Natural killer cell (primary cell): Measurements from ENCODE around the gene PORCN. TPM values are rescaled to one million over a fixed set of nuclear protein-coding genes. Genes with fewer than 3 reads are reported as not detected.

Experiments used
- ATAC-seq, 3 donors: fragments of 150-1000 bp in 2 of 3; fragments of 200-7000 bp in 1 of 3; cut with Tn5 transposase; 1 replicate in 1 of 3; 2 replicates in 2 of 3; pipeline ENCODE4 v1.10.0; 2021; ENCODE audit warnings: mild to moderate bottlenecking in 2 of 3, moderate library complexity in 2 of 3
- DNase-seq, 2 donors: peaks; one replicate each; pipeline versions ENCODE4 v3.0.0 to v3.0.0-alpha.2; 2013 to 2021; ENCODE audit warnings: mixed read lengths in 1 of 2
- H3K27ac ChIP-seq: one replicate; pipeline ENCODE4 v1.5.1; 2013; ENCODE audit warnings: mild to moderate bottlenecking, low read length
- H3K27me3 ChIP-seq: one replicate; pipeline ENCODE4 v1.6.1; 2013; ENCODE audit warnings: low read length; ENCODE audit not compliant: control insufficient read depth, insufficient read depth
- H3K36me3 ChIP-seq: one replicate; pipeline ENCODE4 v1.6.1; 2013; ENCODE audit warnings: low read length; ENCODE audit not compliant: control insufficient read depth, insufficient read depth
- H3K4me1 ChIP-seq: one replicate; pipeline ENCODE4 v1.6.1; 2013; ENCODE audit warnings: low read length; ENCODE audit not compliant: control insufficient read depth, insufficient read depth
- H3K4me3 ChIP-seq: one replicate; pipeline ENCODE4 v1.5.1; 2013; ENCODE audit warnings: low read length
- H3K9me3 ChIP-seq: one replicate; pipeline ENCODE4 v1.6.1; 2013; ENCODE audit warnings: low read length; ENCODE audit not compliant: control insufficient read depth, insufficient read depth
- H3K27ac Mint-ChIP-seq, 2 donors: one replicate each; pipeline ENCODE4 v1.8.0; 2022; ENCODE audit warnings: mild to moderate bottlenecking in 2 of 2, mixed read lengths in 2 of 2, moderate library complexity in 1 of 2
- H3K27me3 Mint-ChIP-seq, 2 donors: one replicate each; pipeline ENCODE4 v1.8.0; 2022; ENCODE audit warnings: low read depth in 2 of 2, mixed read lengths in 2 of 2
- H3K36me3 Mint-ChIP-seq: one replicate; pipeline ENCODE4 v1.8.0; 2022; ENCODE audit warnings: mixed read lengths
- H3K4me1 Mint-ChIP-seq, 2 donors: one replicate each; pipeline ENCODE4 v1.8.0; 2022; ENCODE audit warnings: mixed read lengths in 2 of 2
- H3K4me3 Mint-ChIP-seq: one replicate; pipeline ENCODE4 v1.8.0; 2022; ENCODE audit warnings: mild to moderate bottlenecking, moderate library complexity, mixed read lengths
- H3K9me3 Mint-ChIP-seq, 2 donors: one replicate each; pipeline ENCODE4 v1.8.0; 2022; ENCODE audit warnings: mixed read lengths in 2 of 2
- CTCF ChIP-seq: fragments of 200-600 bp; IDR thresholded peaks from one replicate; pipeline ENCODE4 v1.8.0; 2022; ENCODE audit warnings: antibody characterized with exemption
- WGBS: methylation state at CpG from one replicate; pipeline ENCODE4 v1.1.7; 2013; ENCODE audit warnings: missing lambda C conversion rate; ENCODE audit not compliant: insufficient coverage; 5-methylcytosine and 5-hydroxymethylcytosine counted together
- intact Hi-C: fragments of 100-400 bp; cut with micrococcal nuclease; formaldehyde crosslinking; loops from one replicate; pipeline ENCODE4 v1.14.2; 2022
- total RNA-seq, 4 donors: library from RNA; stranded (reverse); fragments of 120-200 nt in 1 of 4; gene quantifications; one replicate each; pipeline versions ENCODE4 v1.2.3 to v1.2.4, GENCODE V29; 2013 to 2022

Gene PORCN
- total RNA-seq, 3 donors from 2014 or later (not counting 1 experiment from before 2014, with no cell fraction given) = 29.6 to 33.1 (median 31.1) TPM

- intact Hi-C loops = no loop called here
- peaks cover 7 to 31% of the 10 kb centered on the region in 2 donors for H3K4me1 Mint-ChIP-seq
- H3K4me3 ChIP-seq = peak overlapping the region; percentile 84
- TF ChIP-seq CTCF = no peak
- peaks cover 16% of the 10 kb centered on the region for H3K4me1 ChIP-seq
- H3K9me3 Mint-ChIP-seq = no peaks in the 10 kb centered on the region
- H3K4me3 Mint-ChIP-seq = peak overlapping the region; percentile 90
- H3K27ac Mint-ChIP-seq = peak overlapping the region; percentile 65 to 94
- no peaks in the 10 kb centered on the region for H3K36me3 Mint-ChIP-seq
- no peaks in the 10 kb centered on the region for H3K27me3 ChIP-seq
- H3K27me3 Mint-ChIP-seq = no peaks in the 10 kb centered on the region
- peak in 1 of 2 donors; percentile 45 for DNase-seq
- 2% methylated on average over 10 of the region's 16 CpGs for WGBS
- no peaks in the 10 kb centered on the region for H3K9me3 ChIP-seq
- no peaks in the 10 kb centered on the region for H3K36me3 ChIP-seq
- ATAC-seq = peak; percentile 35 to 55 (median 36)
- peak overlapping the region; percentile 71 for H3K27ac ChIP-seq
These were observed 426 bp downstream of the PORCN start for GRCh38 chrX:48509245-48509590.

- no peak for TF ChIP-seq CTCF
- Mint-ChIP-seq H3K4me1 (peaks cover 7 to 31% of the 10 kb centered on the region in 2 donors), H3K27me3 (no peaks in the 10 kb centered on the region), H3K36me3 (no peaks in the 10 kb centered on the region), H3K9me3 (no peaks in the 10 kb centered on the region), H3K27ac (peak overlapping the region; percentile 65 to 94), H3K4me3 (peak overlapping the region; percentile 90)
- H3K9me3 ChIP-seq = no peaks in the 10 kb centered on the region
- H3K4me3 ChIP-seq = peak overlapping the region; percentile 84
- H3K27ac ChIP-seq = no peak overlapping the region
- H3K4me1 ChIP-seq = peaks cover 16% of the 10 kb centered on the region
- no peak for ATAC-seq
- intact Hi-C loops = no loop called here
- DNase-seq = no peak
- no peaks in the 10 kb centered on the region for H3K27me3 ChIP-seq
- no peaks in the 10 kb centered on the region for H3K36me3 ChIP-seq
- WGBS = 83% methylated on average over 11 of the region's 11 CpGs
These were observed 827 bp downstream of the PORCN start for GRCh38 chrX:48509619-48510018.

- no peaks in the 10 kb centered on the region for H3K36me3 Mint-ChIP-seq
- DNase-seq (no peak), ATAC-seq (no peak)
- no peaks in the 10 kb centered on the region for H3K9me3 Mint-ChIP-seq
- H3K4me3 Mint-ChIP-seq = no peak overlapping the region
- H3K9me3 ChIP-seq = no peaks in the 10 kb centered on the region
- H3K27ac Mint-ChIP-seq = peak overlapping the region in 1 of 2 donors; percentile 39
- H3K4me1 ChIP-seq = peaks cover 16% of the 10 kb centered on the region
- intact Hi-C loops = no loop called here
- TF ChIP-seq CTCF = no peak
- peaks cover 3% of the 10 kb centered on the region for H3K36me3 ChIP-seq
- H3K4me3 ChIP-seq = no peak overlapping the region
- no peaks in the 10 kb centered on the region for H3K27me3 Mint-ChIP-seq
- 92% methylated on average over 4 of the region's 4 CpGs for WGBS
- H3K27me3 ChIP-seq = no peaks in the 10 kb centered on the region
- H3K27ac ChIP-seq = no peak overlapping the region
- H3K4me1 Mint-ChIP-seq = peaks cover 7 to 31% of the 10 kb centered on the region in 2 donors
These were observed 2.8 kb downstream of the PORCN start for GRCh38 chrX:48511560-48511959.

GRCh38 chrX:48512371-48512935, 3.7 kb downstream of the PORCN start:
- Mint-ChIP-seq H3K9me3 (no peaks in the 10 kb centered on the region), H3K4me1 (peaks cover 7 to 37% of the 10 kb centered on the region in 2 donors), H3K36me3 (no peaks in the 10 kb centered on the region), H3K4me3 (no peak overlapping the region), H3K27me3 (no peaks in the 10 kb centered on the region), H3K27ac (no peak overlapping the region)
- DNase-seq (no peak), ATAC-seq (no peak)
- H3K4me3 ChIP-seq = no peak overlapping the region
- peaks cover 16% of the 10 kb centered on the region for H3K4me1 ChIP-seq
- 99% methylated on average over 15 of the region's 20 CpGs for WGBS
- intact Hi-C loops = no loop called here
- no peak for TF ChIP-seq CTCF
- H3K9me3 ChIP-seq = no peaks in the 10 kb centered on the region
- H3K36me3 ChIP-seq = peaks cover 3% of the 10 kb centered on the region
- H3K27ac ChIP-seq = no peak overlapping the region
- no peaks in the 10 kb centered on the region for H3K27me3 ChIP-seq
